ENCODE results near the gene TGOLN2. TPM values are rescaled to one million over a fixed set of nuclear protein-coding genes. Genes with fewer than 3 reads are reported as not detected.
"Not testable (repeated sequence)": the region's sequence is repeated elsewhere in the genome, so short reads cannot be mapped to it uniquely, and the experiment has no call there.

The TGOLN2 gene
- total and polyA plus RNA-seq, 2 experiments from 2014 or later: 20.1 to 56.1 TPM

- TF ChIP-seq CTCF (IDR thresholded peaks at IDR 0.05; ENCODE audit: low read depth, low read length): no peak
- H3K36me3 ChIP-seq: peaks cover 4% of the 10 kb centered on the region
- H3K4me3 ChIP-seq: peak overlapping the region; percentile 51
- H3K27ac ChIP-seq: peak overlapping the region; percentile 61
- H3K4me1 ChIP-seq (ENCODE audit: low read depth): no peaks in the 10 kb centered on the region
- H3K27me3 ChIP-seq: no peaks in the 10 kb centered on the region
- no peaks in the 10 kb centered on the region for H3K9me3 ChIP-seq (ENCODE audit: low read depth)
- peak in 1 of 2 donors; percentile 5 for DNase-seq (ENCODE audit: low read depth in 1 of 2, low spot score in 1 of 2)
These were observed 27.3 kb upstream of the TGOLN2 start for GRCh38 chr2:85355073-85355410.

- H3K4me1 ChIP-seq (ENCODE audit: low read depth): no peaks in the 10 kb centered on the region
- peak; percentile 99 for DNase-seq (ENCODE audit: low read depth in 1 of 2, low spot score in 1 of 2)
- TF ChIP-seq CTCF (IDR thresholded peaks at IDR 0.05; ENCODE audit: low read depth, low read length): no peak
- H3K27me3 ChIP-seq: no peaks in the 10 kb centered on the region
- no peaks in the 10 kb centered on the region for H3K9me3 ChIP-seq (ENCODE audit: low read depth)
- H3K36me3 ChIP-seq: peaks cover 4% of the 10 kb centered on the region
- peak within 1 kb of the TSS; percentile 51 for H3K4me3 ChIP-seq
- peak within 1 kb of the TSS; percentile 65 for H3K27ac ChIP-seq
These were observed 26.7 kb upstream of the TGOLN2 start, which contains the start of the genes ELMOD3 and RETSAT for GRCh38 chr2:85354286-85355072. Gene ELMOD3, plus strand, starts transcription at chr2:85354769. Its CDS starts 2,430 bp downstream, at chr2:85357199. Gene RETSAT, minus strand, starts transcription at chr2:85354528. Its CDS starts 21 bp downstream, at chr2:85354507.

GRCh38 chr2:85353876-85354285 is 26.1 kb upstream of the TGOLN2 start:
- H3K36me3 ChIP-seq: peaks cover 3% of the 10 kb centered on the region
- no peaks in the 10 kb centered on the region for H3K9me3 ChIP-seq (ENCODE audit: low read depth)
- H3K27me3 ChIP-seq: no peaks in the 10 kb centered on the region
- peak in 1 of 2 donors; percentile 37 for DNase-seq (ENCODE audit: low read depth in 1 of 2, low spot score in 1 of 2)
- H3K4me1 ChIP-seq (ENCODE audit: low read depth): no peaks in the 10 kb centered on the region
- peak overlapping the region; percentile 65 for H3K27ac ChIP-seq
- H3K4me3 ChIP-seq: peak overlapping the region; percentile 51
- TF ChIP-seq CTCF (IDR thresholded peaks at IDR 0.05; ENCODE audit: low read depth, low read length): no peak

GRCh38 chr2:85347599-85347998 is 19.8 kb upstream of the TGOLN2 start:
- Histone ChIP-seq H3K27ac (no peak overlapping the region), H3K27me3 (no peaks in the 10 kb centered on the region), H3K4me3 (no peak overlapping the region), H3K36me3 (no peaks in the 10 kb centered on the region), H3K4me1 (ENCODE audit: low read depth) (no peaks in the 10 kb centered on the region), H3K9me3 (ENCODE audit: low read depth) (no peaks in the 10 kb centered on the region)
- no peak for DNase-seq (ENCODE audit: low read depth in 1 of 2, low spot score in 1 of 2)
- TF ChIP-seq CTCF (IDR thresholded peaks at IDR 0.05; ENCODE audit: low read depth, low read length): no peak

- no peak overlapping the region for H3K4me3 ChIP-seq
- no peak overlapping the region for H3K27ac ChIP-seq
- H3K36me3 ChIP-seq: no peaks in the 10 kb centered on the region
- H3K9me3 ChIP-seq (ENCODE audit: low read depth): no peaks in the 10 kb centered on the region
- H3K4me1 ChIP-seq (ENCODE audit: low read depth): no peaks in the 10 kb centered on the region
- DNase-seq (ENCODE audit: low read depth in 1 of 2, low spot score in 1 of 2): no peak
- no peaks in the 10 kb centered on the region for H3K27me3 ChIP-seq
- TF ChIP-seq CTCF (IDR thresholded peaks at IDR 0.05; ENCODE audit: low read depth, low read length): no peak
These were observed 16.7 kb upstream of the TGOLN2 start for GRCh38 chr2:85344356-85344954.

- DNase-seq (ENCODE audit: low read depth in 1 of 2, low spot score in 1 of 2); H3K4me3 ChIP-seq; H3K27ac ChIP-seq; H3K27me3 ChIP-seq; H3K9me3 ChIP-seq (ENCODE audit: low read depth); H3K36me3 ChIP-seq; H3K4me1 ChIP-seq (ENCODE audit: low read depth): not testable (repeated sequence)
These were observed 15.6 kb upstream of the TGOLN2 start for GRCh38 chr2:85343207-85343895.
